GM19455 (cell line): ENCODE results near the gene PANK1.
"Not testable (repeated sequence)": the region's sequence is repeated elsewhere in the genome, so short reads cannot be mapped to it uniquely, and the experiment has no call there.

Source experiments
- ATAC-seq: cut with Tn5 transposase; IDR thresholded peaks from one replicate; pipeline ENCODE4 v1.9.1; 2021; ENCODE audit not compliant: unreplicated experiment

PANK1 gene

GRCh38 chr10:89622151-89622550 is 22.9 kb downstream of the PANK1 start:
- ATAC-seq: no peak

- ATAC-seq: no peak
Observed at GRCh38 chr10:89621438-89621837, 23.6 kb downstream of the PANK1 start.

- ATAC-seq: not testable (repeated sequence)
Observed at GRCh38 chr10:89620296-89620695, 24.7 kb downstream of the PANK1 start.

- no peak for ATAC-seq
Observed at GRCh38 chr10:89615824-89616223, 29.2 kb downstream of the PANK1 start.

GRCh38 chr10:89615112-89615511 is 29.9 kb downstream of the PANK1 start:
- no peak for ATAC-seq

GRCh38 chr10:89613582-89613981 is 31.5 kb downstream of the PANK1 start:
- no peak for ATAC-seq

- ATAC-seq: no peak
Observed at GRCh38 chr10:89611282-89611681, 33.8 kb downstream of the PANK1 start.

GRCh38 chr10:89609833-89610346 is 35.2 kb downstream of the PANK1 start:
- peak; percentile 92 for ATAC-seq

- ATAC-seq: no peak
Observed at GRCh38 chr10:89604200-89604599, 40.8 kb downstream of the PANK1 start.

- no peak for ATAC-seq
Observed at GRCh38 chr10:89602919-89603318, 42.1 kb downstream of the PANK1 start.

GRCh38 chr10:89601728-89602361 is 43.2 kb downstream of the PANK1 start:
- ATAC-seq: no peak

GRCh38 chr10:89600041-89600440 is 45.0 kb downstream of the PANK1 start:
- no peak for ATAC-seq

- no peak for ATAC-seq
Observed at GRCh38 chr10:89593043-89593442, 52.0 kb downstream of the PANK1 start.

GRCh38 chr10:89592539-89592938 is 52.5 kb downstream of the PANK1 start:
- ATAC-seq: no peak

GRCh38 chr10:89591796-89592271 is 53.2 kb downstream of the PANK1 start:
- ATAC-seq: no peak

- ATAC-seq: no peak
Observed at GRCh38 chr10:89591111-89591795, 53.8 kb downstream of the PANK1 start.

GRCh38 chr10:89590326-89590725 is 54.7 kb downstream of the PANK1 start:
- ATAC-seq: no peak

GRCh38 chr10:89589101-89589720 is 55.8 kb downstream of the PANK1 start:
- ATAC-seq: no peak

- ATAC-seq: no peak
Observed at GRCh38 chr10:89588671-89589070, 56.4 kb downstream of the PANK1 start.

GRCh38 chr10:89582022-89582421 is 63.0 kb downstream of the PANK1 start:
- ATAC-seq: no peak

GRCh38 chr10:89580243-89580642 is 64.8 kb downstream of the PANK1 start:
- no peak for ATAC-seq

- ATAC-seq: no peak
Observed at GRCh38 chr10:89576696-89577095, 68.3 kb downstream of the PANK1 start.
